Panc1 (cell line): ENCODE measurements around the gene SUSD6. TPM values are rescaled to one million over a fixed set of nuclear protein-coding genes. Genes with fewer than 3 reads are reported as not detected.

Experiments used
- ATAC-seq: fragments of 200-7000 bp; cut with Tn5 transposase; 2 replicates; pipeline ENCODE4 v1.9.1; 2020; ENCODE audit warnings: mild to moderate bottlenecking, moderate library complexity
- BruUV-seq: library from RNA; stranded (reverse); fragments of 400-500 nt; replicated peaks from 2 replicates; lab custom pipeline; 2021; lab: Mats Ljungman, UMichigan
- CTCF ChIA-PET: fragments of 300-600 bp; sonication (Branson Sonifier 250); formaldehyde crosslinking; loops from one replicate; lab custom pipeline; 2022; ENCODE audit warnings: antibody characterized with exemption; lab: Charles Lee
- POLR2A ChIA-PET: fragments of 300-600 bp; sonication (Branson Sonifier 250); formaldehyde crosslinking; loops from one replicate; lab custom pipeline; 2022; ENCODE audit warnings: antibody characterized with exemption; lab: Charles Lee
- DNase-seq: peaks from one replicate; pipeline ENCODE4 v3.0.0-alpha.2; 2010; ENCODE audit warnings: low read depth, low spot score
- H3K27ac ChIP-seq: 2 replicates; pipeline ENCODE4 v1.5.1; 2011; ENCODE audit warnings: mild to moderate bottlenecking, low read length, inconsistent platforms
- H3K27me3 ChIP-seq: fragments of 200-500 bp; sonication (Bioruptor generic); 2 replicates; pipeline ENCODE4 v1.6.0; 2014; ENCODE audit warnings: low read length, inconsistent platforms; ENCODE audit not compliant: control insufficient read depth, insufficient read depth
- H3K36me3 ChIP-seq: fragments of 200-500 bp; sonication (Bioruptor generic); 2 replicates; pipeline ENCODE4 v1.5.1; 2014; ENCODE audit warnings: inconsistent platforms, mild to moderate bottlenecking, low read length, moderate library complexity; ENCODE audit not compliant: control insufficient read depth, insufficient read depth
- H3K4me1 ChIP-seq: 2 replicates; pipeline ENCODE4 v1.5.1; 2011; ENCODE audit warnings: inconsistent platforms, mild to moderate bottlenecking, low read length, moderate library complexity; ENCODE audit not compliant: control insufficient read depth, insufficient read depth
- H3K4me3 ChIP-seq, 2 experiments: 2 replicates each; pipeline ENCODE4 v1.5.1; 2011 to 2012; ENCODE audit warnings: low read depth in 2 of 2, low read length in 2 of 2, mild to moderate bottlenecking in 2 of 2, inconsistent platforms in 1 of 2, moderate library complexity in 1 of 2
- H3K9me3 ChIP-seq: fragments of 200-500 bp; sonication (Bioruptor generic); 2 replicates; pipeline ENCODE4 v1.5.1; 2014; ENCODE audit warnings: low read depth, mild to moderate bottlenecking, inconsistent platforms, low read length, moderate library complexity; ENCODE audit not compliant: control insufficient read depth, insufficient read depth
- CTCF ChIP-seq: fragments of 450-650 bp; IDR thresholded peaks from 2 replicates; pipeline ENCODE4 v1.5.1; 2017; ENCODE audit warnings: mild to moderate bottlenecking
- POLR2AphosphoS5 ChIP-seq: IDR thresholded peaks from 2 replicates; pipeline ENCODE4 v1.6.1; 2012; ENCODE audit warnings: mild to moderate bottlenecking, low read depth, low read length, moderate library complexity
- REST ChIP-seq, 2 experiments: IDR thresholded peaks; 2 replicates each; pipeline ENCODE4 v1.6.1; 2011 to 2012; ENCODE audit warnings: low read depth in 2 of 2, control low read depth in 1 of 2, low read length in 1 of 2, mild to moderate bottlenecking in 1 of 2, moderate library complexity in 1 of 2; ENCODE audit not compliant: insufficient read depth in 1 of 2
- SIN3A ChIP-seq: IDR thresholded peaks from 2 replicates; pipeline ENCODE4 v1.6.1; 2012; ENCODE audit warnings: low read depth, mild to moderate bottlenecking, low read length, moderate library complexity, borderline replicate concordance; ENCODE audit not compliant: insufficient read depth
- TCF7L2 ChIP-seq: IDR thresholded peaks from 2 replicates; pipeline ENCODE4 v1.6.1; 2011; ENCODE audit warnings: mild to moderate bottlenecking, low read depth, low read length, inconsistent platforms
- in situ Hi-C: cut with HindIII; loops from 2 replicates; pipeline ENCODE4 v1.10.0; 2016; ENCODE audit warnings: low sequenced_read_pairs, low pct_unique_long_range_greater_than_20kb
- intact Hi-C: fragments of 100-400 bp; cut with micrococcal nuclease; formaldehyde crosslinking; loops from one replicate; pipeline ENCODE4 v1.10.0; 2022; ENCODE audit not compliant: unreplicated experiment
- total RNA-seq: library from RNA; stranded (reverse); gene quantifications from one replicate; pipeline ENCODE4 v1.2.1, GENCODE V29; 2021; ENCODE audit not compliant: unreplicated experiment

SUSD6 gene
- total RNA-seq, 1 experiment from 2014 or later: 10.9 TPM

- H3K36me3 ChIP-seq: no peaks in the 10 kb centered on the region
- H3K9me3 ChIP-seq: no peaks in the 10 kb centered on the region
- ATAC-seq (no peak), DNase-seq (no peak)
- H3K27ac ChIP-seq: no peak overlapping the region
- no TSS peak for BruUV-seq
- no peaks in the 10 kb centered on the region for H3K27me3 ChIP-seq
- no peak overlapping the region for H3K4me3 ChIP-seq
- ChIA-PET CTCF (interaction anchor here (0.5 kb wide), 1 partner anchor 127 kb away, joined by 5 read pairs; no protein-coding TSS in a partner anchor), POLR2A (no interaction called here)
- in situ Hi-C loops (no loop called here), intact Hi-C loops (no loop called here)
- H3K4me1 ChIP-seq: no peaks in the 10 kb centered on the region
- no peak for TF ChIP-seq TCF7L2
- no peak for TF ChIP-seq POLR2AphosphoS5
Measured at GRCh38 chr14:69720912-69721311, 109.5 kb downstream of the SUSD6 start.

GRCh38 chr14:69726761-69727511 lies 115.5 kb downstream of the SUSD6 start:
- Histone ChIP-seq H3K4me1 (no peaks in the 10 kb centered on the region), H3K4me3 (peak overlapping the region; percentile 35 to 46), H3K36me3 (no peaks in the 10 kb centered on the region), H3K27ac (no peak overlapping the region), H3K27me3 (no peaks in the 10 kb centered on the region), H3K9me3 (no peaks in the 10 kb centered on the region)
- ATAC-seq (peak; percentile 97), DNase-seq (peak; percentile 28)
- in situ Hi-C loops: no loop called here
- no TSS peak for BruUV-seq
- TF ChIP-seq TCF7L2: no peak
- no peak for TF ChIP-seq SIN3A
- peak; percentile 94 for TF ChIP-seq CTCF
- TF ChIP-seq REST (IDR thresholded peaks at IDR 0.05; ENCODE audit: insufficient read depth in 1 of 2, low read depth in 2 of 2, low read length in 1 of 2): no peak
- intact Hi-C loops: loop anchor here (1.0 kb wide), 1 partner anchor 142 kb away; no protein-coding TSS in a partner anchor
- CTCF ChIA-PET: interaction anchor here (1.0 to 1.8 kb wide), 2 partner anchors 142 to 145 kb away, joined by 3 to 4 read pairs; no protein-coding TSS in a partner anchor
- POLR2A ChIA-PET: no interaction called here

GRCh38 chr14:69727860-69728259 lies 116.5 kb downstream of the SUSD6 start:
- in situ Hi-C loops: no loop called here
- TF ChIP-seq CTCF (no peak), SIN3A (no peak), REST (IDR thresholded peaks at IDR 0.05; ENCODE audit: insufficient read depth in 1 of 2, low read depth in 2 of 2, low read length in 1 of 2) (no peak), POLR2AphosphoS5 (no peak), TCF7L2 (no peak)
- POLR2A ChIA-PET: no interaction called here
- DNase-seq (no peak), ATAC-seq (no peak)
- H3K9me3 ChIP-seq: no peaks in the 10 kb centered on the region
- CTCF ChIA-PET: interaction anchor here (1.8 kb wide), 1 partner anchor 143 kb away, joined by 4 read pairs; no protein-coding TSS in a partner anchor
- H3K27me3 ChIP-seq: no peaks in the 10 kb centered on the region
- no peaks in the 10 kb centered on the region for H3K4me1 ChIP-seq
- H3K36me3 ChIP-seq: no peaks in the 10 kb centered on the region
- no TSS peak for BruUV-seq
- no peak overlapping the region for H3K4me3 ChIP-seq
- H3K27ac ChIP-seq: no peak overlapping the region
- intact Hi-C loops: loop anchor here (1.0 kb wide), 1 partner anchor 143 kb away; no protein-coding TSS in a partner anchor
